Smooth muscle cell (in vitro differentiated cells): ENCODE data around the gene VENTX. TPM values are rescaled to one million over a fixed set of nuclear protein-coding genes. Genes with fewer than 3 reads are reported as not detected.
"Not testable (repeated sequence)": the region's sequence is repeated elsewhere in the genome, so short reads cannot be mapped to it uniquely, and the experiment has no call there.

ENCODE experiments used
- DNase-seq: peaks from one replicate; lab custom pipeline; 2025; ENCODE audit not compliant: unreplicated experiment; lab: John Stamatoyannopoulos, UW
- H2AFZ ChIP-seq: fragments of 200-600 bp; sonication (generic); 2 replicates; pipeline ENCODE4 v1.6.0; 2016; ENCODE audit warnings: antibody characterized with exemption, low read depth, mild to moderate bottlenecking
- H3F3A ChIP-seq: fragments of 200-600 bp; sonication (generic); 2 replicates; pipeline ENCODE4 v1.6.0; 2017; ENCODE audit warnings: antibody characterized with exemption, low read depth
- H3K27ac ChIP-seq: fragments of 200-600 bp; sonication (generic); 2 replicates; pipeline ENCODE4 v1.5.1; 2016; ENCODE audit warnings: low read depth, mild to moderate bottlenecking
- H3K27me3 ChIP-seq: fragments of 200-600 bp; sonication (generic); 2 replicates; pipeline ENCODE4 v1.6.1; 2016; ENCODE audit warnings: low read depth, mild to moderate bottlenecking
- H3K36me3 ChIP-seq: fragments of 200-600 bp; sonication (generic); 2 replicates; pipeline ENCODE4 v1.5.1; 2016; ENCODE audit warnings: low read depth
- H3K4me1 ChIP-seq: fragments of 200-600 bp; sonication (generic); 2 replicates; pipeline ENCODE4 v1.5.1; 2016; ENCODE audit warnings: low read depth
- H3K4me2 ChIP-seq: fragments of 200-600 bp; sonication (generic); 2 replicates; pipeline ENCODE4 v1.6.0; 2016; ENCODE audit warnings: mild to moderate bottlenecking
- H3K4me3 ChIP-seq: fragments of 200-600 bp; sonication (generic); 2 replicates; pipeline ENCODE4 v1.5.1; 2016; ENCODE audit warnings: mild to moderate bottlenecking
- H3K79me2 ChIP-seq: fragments of 200-600 bp; sonication (generic); 2 replicates; pipeline ENCODE4 v1.6.0; 2016; ENCODE audit warnings: low read depth, mild to moderate bottlenecking
- H3K9ac ChIP-seq: fragments of 200-600 bp; sonication (generic); 2 replicates; pipeline ENCODE4 v1.6.0; 2016; ENCODE audit warnings: low read depth
- H3K9me3 ChIP-seq: fragments of 200-600 bp; sonication (generic); replicated peaks from 2 replicates; pipeline ENCODE4 v1.5.1; 2016; ENCODE audit warnings: low read depth
- H4K20me1 ChIP-seq: fragments of 200-600 bp; sonication (generic); 2 replicates; pipeline ENCODE4 v1.6.0; 2016; ENCODE audit warnings: low read depth
- whole genome bisulfite sequencing: methylation state at CpG from one replicate; pipeline ENCODE4 v1.1.7; 2016; ENCODE audit warnings: low lambda C conversion rate; 5-methylcytosine and 5-hydroxymethylcytosine counted together
- polyA plus RNA-seq: library from polyadenylated mRNA; unstranded; fragments of >200 nt; fragmentation: Nextera tagmentation; extraction: Ambion mirVana; gene quantifications from 2 replicates; pipeline ENCODE4 v1.2.1, GENCODE V29; 2016
- total RNA-seq: library from RNA; depleted of rRNA; stranded (reverse); fragments of >200 nt; gene quantifications from 2 replicates; pipeline ENCODE4 v1.2.3, GENCODE V29; 2014
- TF ChIP-seq, protein P1 (sequence below): fragments of 200-600 bp; sonication (generic); IDR thresholded peaks from 2 replicates; pipeline ENCODE4 v1.5.1; 2017; ENCODE audit warnings: borderline replicate concordance, mild to moderate bottlenecking, antibody characterized with exemption; ENCODE audit not compliant: insufficient read depth, poor library complexity, severe bottlenecking

Gene VENTX
- total and polyA plus RNA-seq, 2 experiments from 2014 or later, result not detected

DNA sequence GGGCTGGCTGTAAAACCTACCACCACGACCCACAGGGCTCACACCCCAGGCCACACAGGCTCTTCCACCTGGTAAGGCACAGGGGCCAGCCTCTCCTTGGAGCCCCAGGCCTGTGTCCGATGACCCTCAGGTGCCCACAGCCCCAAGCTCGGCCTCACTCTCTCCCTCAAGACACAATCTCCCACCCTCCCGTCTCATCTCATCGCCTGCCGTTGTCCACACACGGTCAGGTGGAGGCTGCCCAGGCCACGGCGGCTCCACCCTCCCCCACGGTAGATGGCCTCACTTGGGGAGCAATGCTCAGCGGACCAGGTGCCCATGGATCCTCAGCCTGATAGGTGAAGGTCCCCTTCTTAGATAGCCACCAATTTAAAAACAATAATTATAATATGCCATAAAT lies 16.3 kb upstream of the VENTX start:
- Histone ChIP-seq H3F3A (no peaks in the 10 kb centered on the region), H3K9me3 (no peaks in the 10 kb centered on the region), H3K27me3 (peaks cover 21% of the 10 kb centered on the region), H3K27ac (no peak overlapping the region), H3K4me2 (no peak overlapping the region), H3K9ac (no peak overlapping the region), H3K4me1 (no peaks in the 10 kb centered on the region), H3K79me2 (no peaks in the 10 kb centered on the region), H3K4me3 (no peak overlapping the region), H4K20me1 (no peaks in the 10 kb centered on the region), H2AFZ (no peak overlapping the region), H3K36me3 (no peaks in the 10 kb centered on the region)
- 96% methylated on average over 11 of the region's 11 CpGs for WGBS
- TF ChIP-seq, protein P1, sequence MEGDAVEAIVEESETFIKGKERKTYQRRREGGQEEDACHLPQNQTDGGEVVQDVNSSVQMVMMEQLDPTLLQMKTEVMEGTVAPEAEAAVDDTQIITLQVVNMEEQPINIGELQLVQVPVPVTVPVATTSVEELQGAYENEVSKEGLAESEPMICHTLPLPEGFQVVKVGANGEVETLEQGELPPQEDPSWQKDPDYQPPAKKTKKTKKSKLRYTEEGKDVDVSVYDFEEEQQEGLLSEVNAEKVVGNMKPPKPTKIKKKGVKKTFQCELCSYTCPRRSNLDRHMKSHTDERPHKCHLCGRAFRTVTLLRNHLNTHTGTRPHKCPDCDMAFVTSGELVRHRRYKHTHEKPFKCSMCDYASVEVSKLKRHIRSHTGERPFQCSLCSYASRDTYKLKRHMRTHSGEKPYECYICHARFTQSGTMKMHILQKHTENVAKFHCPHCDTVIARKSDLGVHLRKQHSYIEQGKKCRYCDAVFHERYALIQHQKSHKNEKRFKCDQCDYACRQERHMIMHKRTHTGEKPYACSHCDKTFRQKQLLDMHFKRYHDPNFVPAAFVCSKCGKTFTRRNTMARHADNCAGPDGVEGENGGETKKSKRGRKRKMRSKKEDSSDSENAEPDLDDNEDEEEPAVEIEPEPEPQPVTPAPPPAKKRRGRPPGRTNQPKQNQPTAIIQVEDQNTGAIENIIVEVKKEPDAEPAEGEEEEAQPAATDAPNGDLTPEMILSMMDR, result no peak
- DNase-seq, result no peak

DNA sequence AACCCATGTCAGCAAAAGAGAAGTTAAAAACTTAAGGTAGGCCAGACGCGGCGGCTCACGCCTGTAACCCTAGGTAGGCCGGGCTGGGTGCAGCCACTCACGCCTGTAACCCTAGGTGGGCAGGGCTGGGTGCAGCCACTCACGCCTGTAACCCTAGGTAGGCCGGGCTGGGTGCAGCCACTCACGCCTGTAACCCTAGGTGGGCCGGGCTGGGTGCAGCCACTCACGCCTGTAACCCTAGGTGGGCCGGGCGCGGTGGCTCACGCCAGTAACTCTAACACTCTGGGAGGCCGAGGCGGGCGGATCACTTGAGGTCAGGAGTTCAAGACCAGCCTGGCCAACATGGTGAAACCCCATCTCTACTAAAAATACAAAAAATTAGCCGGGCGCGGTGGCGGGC lies 15.9 kb upstream of the VENTX start:
- H4K20me1 ChIP-seq, H3F3A ChIP-seq, H3K4me1 ChIP-seq, H2AFZ ChIP-seq, H3K9ac ChIP-seq, H3K36me3 ChIP-seq, H3K79me2 ChIP-seq, DNase-seq, H3K4me2 ChIP-seq, H3K4me3 ChIP-seq, H3K27ac ChIP-seq, H3K9me3 ChIP-seq: not testable (repeated sequence)
- peaks cover 21% of the 10 kb centered on the region for H3K27me3 ChIP-seq
- WGBS, result 92% methylated on average over 12 of the region's 22 CpGs

DNA sequence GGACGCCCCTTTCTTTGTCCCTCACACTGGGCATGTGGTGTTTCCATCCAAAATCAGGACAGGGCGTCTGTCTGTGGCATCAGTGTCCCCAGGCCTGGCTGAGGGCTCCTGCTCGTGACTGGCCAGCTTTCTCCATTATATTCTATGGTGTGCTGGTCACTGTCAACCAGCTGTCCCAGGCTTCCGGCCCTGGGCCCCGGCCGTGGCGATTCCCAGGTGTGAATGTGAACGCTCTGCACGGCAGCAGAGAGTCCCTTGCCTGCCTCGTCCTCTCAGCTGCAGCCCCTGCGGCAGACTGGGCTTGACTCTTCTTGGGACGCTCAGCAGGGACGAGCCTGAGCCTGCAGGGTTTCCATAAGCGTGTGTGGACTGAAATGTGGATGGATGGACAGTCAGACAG lies 13.6 kb upstream of the VENTX start:
- 84% methylated on average over 14 of the region's 14 CpGs for WGBS
- TF ChIP-seq, protein P1, result no peak

GRCh38 chr10:133224756-133225372 lies 12.8 kb upstream of the VENTX start:
- Histone ChIP-seq H3K4me1 (no peaks in the 10 kb centered on the region), H3F3A (no peaks in the 10 kb centered on the region), H3K9me3 (no peaks in the 10 kb centered on the region), H3K4me3 (no peak overlapping the region), H3K4me2 (no peak overlapping the region), H2AFZ (no peak overlapping the region), H3K79me2 (no peaks in the 10 kb centered on the region), H3K27me3 (peaks cover 35% of the 10 kb centered on the region), H3K9ac (no peak overlapping the region), H4K20me1 (no peaks in the 10 kb centered on the region), H3K27ac (no peak overlapping the region), H3K36me3 (no peaks in the 10 kb centered on the region)
- no peak for DNase-seq
- whole genome bisulfite sequencing, result 79% methylated on average over 25 of the region's 25 CpGs
- TF ChIP-seq, protein P1, result no peak

More for the DNA sequence above, 13.6 kb upstream of the VENTX start:
- Histone ChIP-seq H3F3A (no peaks in the 10 kb centered on the region), H4K20me1 (no peaks in the 10 kb centered on the region), H3K79me2 (no peaks in the 10 kb centered on the region), H3K4me3 (no peak overlapping the region), H3K4me2 (no peak overlapping the region), H3K9ac (no peak overlapping the region), H3K27ac (no peak overlapping the region), H3K9me3 (no peaks in the 10 kb centered on the region), H3K36me3 (no peaks in the 10 kb centered on the region), H3K27me3 (peaks cover 35% of the 10 kb centered on the region), H2AFZ (no peak overlapping the region), H3K4me1 (no peaks in the 10 kb centered on the region)
- DNase-seq, result no peak
